Hepatocyte (in vitro differentiated cells): ENCODE measurements around the gene CASTOR1.

Source experiments
- EZH2 ChIP-seq: fragments of 200-600 bp; sonication (generic); IDR thresholded peaks from 2 replicates; pipeline ENCODE4 v1.6.1; 2016; ENCODE audit warnings: antibody characterized with exemption, mild to moderate bottlenecking, borderline replicate concordance
- TF ChIP-seq, protein P1 (sequence below): fragments of 200-600 bp; sonication (generic); IDR thresholded peaks from 2 replicates; pipeline ENCODE4 v1.5.1; 2016; ENCODE audit warnings: antibody characterized with exemption, mild to moderate bottlenecking; ENCODE audit not compliant: poor library complexity

DNA sequence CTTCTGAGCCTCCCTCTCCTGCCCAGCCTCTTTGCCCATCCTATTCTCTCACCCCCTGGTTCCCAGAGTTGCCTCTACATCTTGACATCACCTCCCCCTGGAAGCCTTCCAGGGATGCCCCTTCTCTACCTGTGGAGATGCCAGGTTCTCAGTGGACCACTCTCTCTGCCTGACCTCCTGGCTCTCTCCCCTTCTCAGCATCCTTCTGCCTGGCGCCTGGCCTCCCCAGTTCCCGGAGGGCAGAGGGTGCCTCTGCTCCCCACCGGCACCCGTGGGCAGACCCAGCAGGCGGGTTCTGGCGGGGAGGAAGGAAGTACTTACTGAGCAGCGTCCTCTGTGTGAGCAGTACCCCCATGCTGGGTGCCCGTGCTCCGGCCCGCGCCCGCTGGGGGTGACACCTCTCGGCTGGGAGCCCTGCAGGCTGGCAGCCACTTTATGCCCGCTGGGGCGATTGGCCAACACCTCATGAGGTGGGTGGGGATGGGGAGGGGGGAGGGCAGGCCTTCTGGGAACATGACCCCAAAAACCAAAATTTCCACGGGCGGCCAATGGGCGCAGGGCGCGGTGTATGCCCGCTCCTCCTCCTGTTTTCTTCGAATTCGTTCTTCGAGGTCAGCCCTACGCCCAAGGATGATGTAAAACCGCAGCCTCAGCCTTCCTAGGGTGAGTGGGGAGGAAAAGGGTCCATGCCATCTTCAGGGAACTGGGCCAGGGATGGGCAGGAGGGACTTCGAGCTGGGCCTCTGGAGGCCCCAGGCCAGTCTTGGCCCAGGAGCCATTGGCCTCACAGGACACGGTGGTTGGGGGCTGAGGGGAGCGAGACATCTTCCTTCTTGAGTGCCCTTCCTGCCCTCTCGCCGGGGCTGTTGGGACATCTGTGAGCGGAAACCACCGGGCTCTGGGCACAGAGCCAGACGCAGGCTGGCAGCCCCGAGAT lies 22.6 kb downstream of the CASTOR1 start, which contains the start of gene OSM:
- no peak for TF ChIP-seq EZH2
- TF ChIP-seq, protein P1, sequence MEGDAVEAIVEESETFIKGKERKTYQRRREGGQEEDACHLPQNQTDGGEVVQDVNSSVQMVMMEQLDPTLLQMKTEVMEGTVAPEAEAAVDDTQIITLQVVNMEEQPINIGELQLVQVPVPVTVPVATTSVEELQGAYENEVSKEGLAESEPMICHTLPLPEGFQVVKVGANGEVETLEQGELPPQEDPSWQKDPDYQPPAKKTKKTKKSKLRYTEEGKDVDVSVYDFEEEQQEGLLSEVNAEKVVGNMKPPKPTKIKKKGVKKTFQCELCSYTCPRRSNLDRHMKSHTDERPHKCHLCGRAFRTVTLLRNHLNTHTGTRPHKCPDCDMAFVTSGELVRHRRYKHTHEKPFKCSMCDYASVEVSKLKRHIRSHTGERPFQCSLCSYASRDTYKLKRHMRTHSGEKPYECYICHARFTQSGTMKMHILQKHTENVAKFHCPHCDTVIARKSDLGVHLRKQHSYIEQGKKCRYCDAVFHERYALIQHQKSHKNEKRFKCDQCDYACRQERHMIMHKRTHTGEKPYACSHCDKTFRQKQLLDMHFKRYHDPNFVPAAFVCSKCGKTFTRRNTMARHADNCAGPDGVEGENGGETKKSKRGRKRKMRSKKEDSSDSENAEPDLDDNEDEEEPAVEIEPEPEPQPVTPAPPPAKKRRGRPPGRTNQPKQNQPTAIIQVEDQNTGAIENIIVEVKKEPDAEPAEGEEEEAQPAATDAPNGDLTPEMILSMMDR, result no peak
